ENCODE measurements around the gene ST7L. TPM values are rescaled to one million over a fixed set of nuclear protein-coding genes. Genes with fewer than 3 reads are reported as not detected.
A peak's percentile ranks its signal among the peaks of the same experiment; 100 is the strongest.

ST7L gene
- total RNA-seq, 1 donor from 2014 or later = 14.8 TPM

GRCh38 chr1:112614460-112615065 is 4.4 kb downstream of the ST7L start:
- Histone ChIP-seq H3K9me3 (ENCODE audit: insufficient read depth, low read depth, low read length) (no peaks in the 10 kb centered on the region), H4K20me1 (ENCODE audit: insufficient read depth, low read length) (no peaks in the 10 kb centered on the region), H3K79me2 (ENCODE audit: insufficient read depth, low read length) (peaks cover 60% of the 10 kb centered on the region), H2AFZ (ENCODE audit: low read depth, low read length) (no peak overlapping the region), H3K27ac (ENCODE audit: low read depth, low read length) (no peak overlapping the region), H3K36me3 (ENCODE audit: insufficient read depth, low read length) (peaks cover 26% of the 10 kb centered on the region), H3K4me1 (ENCODE audit: insufficient read depth, low read length) (peaks cover 2% of the 10 kb centered on the region), H3K9ac (ENCODE audit: low read length) (no peak overlapping the region), H3K4me3 (ENCODE audit: insufficient read depth, low read depth, low read length) (no peak overlapping the region), H3K27me3 (ENCODE audit: insufficient read depth, low read length) (no peaks in the 10 kb centered on the region), H3K4me2 (ENCODE audit: low read length) (no peak overlapping the region)
- no peak for FAIRE-seq
- H3K27ac Mint-ChIP-seq (ENCODE audit: unreplicated experiment) = peak overlapping the region; percentile 81
- no peak for DNase-seq (ENCODE audit: low read depth)
- H3K9me3 Mint-ChIP-seq (ENCODE audit: unreplicated experiment) = no peaks in the 10 kb centered on the region
- no peaks in the 10 kb centered on the region for H3K27me3 Mint-ChIP-seq (ENCODE audit: low read depth, unreplicated experiment)
- H3K4me1 Mint-ChIP-seq (ENCODE audit: low read depth, unreplicated experiment) = peaks cover 1% of the 10 kb centered on the region
- no peak for TF ChIP-seq EZH2 (IDR thresholded peaks at IDR 0.05; ENCODE audit: insufficient read depth, low read length)
- peak; percentile 59 for TF ChIP-seq CTCF (IDR thresholded peaks at IDR 0.05; ENCODE audit: insufficient read depth, low read depth, low read length)
- peaks cover 4% of the 10 kb centered on the region for H3K36me3 Mint-ChIP-seq (ENCODE audit: low read depth, unreplicated experiment)
- H3K4me3 Mint-ChIP-seq (ENCODE audit: unreplicated experiment) = no peak overlapping the region

- Mint-ChIP-seq H3K36me3 (ENCODE audit: low read depth, unreplicated experiment) (peaks cover 15% of the 10 kb centered on the region), H3K27ac (ENCODE audit: unreplicated experiment) (no peak overlapping the region), H3K4me3 (ENCODE audit: unreplicated experiment) (no peak overlapping the region), H3K4me1 (ENCODE audit: low read depth, unreplicated experiment) (no peaks in the 10 kb centered on the region), H3K9me3 (ENCODE audit: unreplicated experiment) (no peaks in the 10 kb centered on the region), H3K27me3 (ENCODE audit: low read depth, unreplicated experiment) (no peaks in the 10 kb centered on the region)
- H3K36me3 ChIP-seq (ENCODE audit: insufficient read depth, low read length) = peaks cover 19% of the 10 kb centered on the region
- no peak for FAIRE-seq
- H3K4me2 ChIP-seq (ENCODE audit: low read length) = no peak overlapping the region
- TF ChIP-seq EZH2 (IDR thresholded peaks at IDR 0.05; ENCODE audit: insufficient read depth, low read length) (no peak), CTCF (IDR thresholded peaks at IDR 0.05; ENCODE audit: insufficient read depth, low read depth, low read length) (no peak)
- H2AFZ ChIP-seq (ENCODE audit: low read depth, low read length) = no peak overlapping the region
- no peaks in the 10 kb centered on the region for H3K27me3 ChIP-seq (ENCODE audit: insufficient read depth, low read length)
- H3K4me3 ChIP-seq (ENCODE audit: insufficient read depth, low read depth, low read length) = no peak overlapping the region
- peaks cover 3% of the 10 kb centered on the region for H4K20me1 ChIP-seq (ENCODE audit: insufficient read depth, low read length)
- H3K9me3 ChIP-seq (ENCODE audit: insufficient read depth, low read depth, low read length) = no peaks in the 10 kb centered on the region
- H3K9ac ChIP-seq (ENCODE audit: low read length) = no peak overlapping the region
- no peaks in the 10 kb centered on the region for H3K4me1 ChIP-seq (ENCODE audit: insufficient read depth, low read length)
- DNase-seq (ENCODE audit: low read depth) = peak; percentile 45
- H3K79me2 ChIP-seq (ENCODE audit: insufficient read depth, low read length) = no peaks in the 10 kb centered on the region
- H3K27ac ChIP-seq (ENCODE audit: low read depth, low read length) = no peak overlapping the region
These were observed 13.2 kb downstream of the ST7L start for GRCh38 chr1:112605633-112606327.

GRCh38 chr1:112603541-112603940 is 15.4 kb downstream of the ST7L start:
- Histone ChIP-seq H4K20me1 (ENCODE audit: insufficient read depth, low read length) (peaks cover 3% of the 10 kb centered on the region), H3K9ac (ENCODE audit: low read length) (no peak overlapping the region), H3K79me2 (ENCODE audit: insufficient read depth, low read length) (no peaks in the 10 kb centered on the region), H3K27ac (ENCODE audit: low read depth, low read length) (no peak overlapping the region), H3K4me1 (ENCODE audit: insufficient read depth, low read length) (no peaks in the 10 kb centered on the region), H3K36me3 (ENCODE audit: insufficient read depth, low read length) (peaks cover 19% of the 10 kb centered on the region), H3K4me2 (ENCODE audit: low read length) (no peak overlapping the region), H3K9me3 (ENCODE audit: insufficient read depth, low read depth, low read length) (no peaks in the 10 kb centered on the region), H3K4me3 (ENCODE audit: insufficient read depth, low read depth, low read length) (no peak overlapping the region), H3K27me3 (ENCODE audit: insufficient read depth, low read length) (no peaks in the 10 kb centered on the region), H2AFZ (ENCODE audit: low read depth, low read length) (no peak overlapping the region)
- no peaks in the 10 kb centered on the region for H3K4me1 Mint-ChIP-seq (ENCODE audit: low read depth, unreplicated experiment)
- DNase-seq (ENCODE audit: low read depth) (no peak), FAIRE-seq (no peak)
- no peak overlapping the region for H3K27ac Mint-ChIP-seq (ENCODE audit: unreplicated experiment)
- H3K27me3 Mint-ChIP-seq (ENCODE audit: low read depth, unreplicated experiment) = no peaks in the 10 kb centered on the region
- peaks cover 14% of the 10 kb centered on the region for H3K36me3 Mint-ChIP-seq (ENCODE audit: low read depth, unreplicated experiment)
- no peak overlapping the region for H3K4me3 Mint-ChIP-seq (ENCODE audit: unreplicated experiment)
- no peaks in the 10 kb centered on the region for H3K9me3 Mint-ChIP-seq (ENCODE audit: unreplicated experiment)
- TF ChIP-seq EZH2 (IDR thresholded peaks at IDR 0.05; ENCODE audit: insufficient read depth, low read length) (no peak), CTCF (IDR thresholded peaks at IDR 0.05; ENCODE audit: insufficient read depth, low read depth, low read length) (no peak)

Data from astrocyte (in vitro differentiated cells and primary cell).